Activated naive CD8-positive, alpha-beta T cell treated with anti-CD3 and anti-CD28 coated beads, Interleukin-2, amount 10 ng/mL, durations not matched to agents 7 days and 5 days (primary cell): Measurements from ENCODE around the gene MATR3. TPM values are rescaled to one million over a fixed set of nuclear protein-coding genes. Genes with fewer than 3 reads are reported as not detected.
"Not testable (repeated sequence)": the region's sequence is repeated elsewhere in the genome, so short reads cannot be mapped to it uniquely, and the experiment has no call there.

ENCODE experiments used
- ATAC-seq: fragments of 150-1000 bp; cut with Tn5 transposase; one replicate; pipeline ENCODE4 v1.10.0; 2021; ENCODE audit warnings: low read depth, moderate library complexity
- POLR2A ChIA-PET: fragments of 350-600 bp; sonication (Branson Sonifier 250); formaldehyde crosslinking; loops from one replicate; lab custom pipeline; 2021; ENCODE audit warnings: antibody characterized with exemption; lab: Charles Lee
- DNase-seq: peaks from one replicate; pipeline ENCODE4 v3.0.0; 2021
- H3K27ac Mint-ChIP-seq: one replicate; pipeline ENCODE4 v1.8.0; 2022; ENCODE audit warnings: mild to moderate bottlenecking, mixed read lengths
- H3K27me3 Mint-ChIP-seq: one replicate; pipeline ENCODE4 v1.8.0; 2022; ENCODE audit warnings: mild to moderate bottlenecking, moderate library complexity, mixed read lengths
- H3K36me3 Mint-ChIP-seq: one replicate; pipeline ENCODE4 v1.8.0; 2021; ENCODE audit warnings: mild to moderate bottlenecking, mixed read lengths
- H3K4me1 Mint-ChIP-seq: one replicate; pipeline ENCODE4 v1.8.0; 2021; ENCODE audit warnings: mixed read lengths
- H3K4me3 Mint-ChIP-seq: one replicate; pipeline ENCODE4 v1.8.0; 2022; ENCODE audit warnings: mild to moderate bottlenecking, moderate library complexity, mixed read lengths
- H3K9me3 Mint-ChIP-seq: one replicate; pipeline ENCODE4 v1.8.0; 2021; ENCODE audit warnings: mixed read lengths
- total RNA-seq, 2 experiments: library from RNA; stranded (reverse); gene quantifications; one replicate each; pipeline ENCODE4 v1.2.3, GENCODE V29; 2021

MATR3 gene
- total RNA-seq, 2 experiments from 2014 or later = 174 to 183 TPM

DNA sequence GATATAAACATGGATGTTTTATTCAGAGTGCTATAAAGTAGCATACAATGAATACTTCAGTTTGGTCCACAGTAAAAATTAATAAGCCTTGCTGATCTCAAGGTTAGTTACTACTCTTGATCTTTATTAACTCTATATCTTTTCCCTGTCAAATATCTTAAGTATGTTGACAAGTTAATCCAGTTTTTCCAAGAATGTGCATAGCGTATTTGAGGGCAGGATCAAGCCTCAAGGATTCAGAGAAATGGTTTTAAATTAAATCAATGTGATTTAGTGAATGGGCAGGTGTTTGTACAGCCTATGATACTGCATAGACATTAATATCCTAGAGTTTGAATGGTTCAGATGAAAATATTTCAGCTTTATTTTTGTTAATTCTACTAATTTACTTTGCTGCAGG is 20.7 kb downstream of the MATR3 start:
- no peaks in the 10 kb centered on the region for H3K9me3 Mint-ChIP-seq
- DNase-seq (no peak), ATAC-seq (no peak)
- POLR2A ChIA-PET = interaction anchor here (0.6 kb wide), 1 partner anchor 40 kb away, joined by 3 read pairs; no protein-coding TSS in a partner anchor
- H3K4me1 Mint-ChIP-seq = peaks cover 20% of the 10 kb centered on the region
- H3K27ac Mint-ChIP-seq = no peak overlapping the region
- no peaks in the 10 kb centered on the region for H3K27me3 Mint-ChIP-seq
- peaks cover 7% of the 10 kb centered on the region for H3K36me3 Mint-ChIP-seq
- no peak overlapping the region for H3K4me3 Mint-ChIP-seq

DNA sequence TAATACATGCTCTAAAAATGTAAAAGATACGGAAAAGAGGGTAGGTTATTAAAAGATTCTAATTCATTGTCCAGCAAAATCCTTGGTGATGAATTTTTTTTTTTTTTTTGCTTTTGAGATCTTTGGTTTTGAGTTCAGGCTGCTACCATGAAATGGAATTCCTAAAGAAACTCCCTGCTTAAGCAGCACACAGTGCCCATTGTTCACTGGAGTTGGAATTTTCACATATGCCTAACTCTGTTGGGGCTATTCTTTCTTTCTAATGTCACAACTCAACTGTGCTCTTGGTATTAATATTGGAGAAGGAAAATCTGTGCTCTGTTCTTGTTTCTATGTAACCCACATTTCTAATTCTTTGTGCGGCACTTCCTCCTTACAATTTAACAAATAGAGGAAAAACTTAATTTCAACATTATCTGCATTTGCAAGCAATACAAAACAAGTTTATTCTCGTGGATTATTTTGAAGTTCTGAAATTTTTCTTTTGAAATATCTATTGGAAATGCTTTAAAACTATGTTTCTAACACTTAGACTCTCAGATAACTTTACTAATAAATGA is 21.6 kb downstream of the MATR3 start:
- H3K27me3 Mint-ChIP-seq = no peaks in the 10 kb centered on the region
- peaks cover 7% of the 10 kb centered on the region for H3K36me3 Mint-ChIP-seq
- ATAC-seq (no peak), DNase-seq (no peak)
- no peak overlapping the region for H3K4me3 Mint-ChIP-seq
- no peak overlapping the region for H3K27ac Mint-ChIP-seq
- H3K9me3 Mint-ChIP-seq = no peaks in the 10 kb centered on the region
- H3K4me1 Mint-ChIP-seq = peaks cover 17% of the 10 kb centered on the region
- POLR2A ChIA-PET = no interaction called here

DNA sequence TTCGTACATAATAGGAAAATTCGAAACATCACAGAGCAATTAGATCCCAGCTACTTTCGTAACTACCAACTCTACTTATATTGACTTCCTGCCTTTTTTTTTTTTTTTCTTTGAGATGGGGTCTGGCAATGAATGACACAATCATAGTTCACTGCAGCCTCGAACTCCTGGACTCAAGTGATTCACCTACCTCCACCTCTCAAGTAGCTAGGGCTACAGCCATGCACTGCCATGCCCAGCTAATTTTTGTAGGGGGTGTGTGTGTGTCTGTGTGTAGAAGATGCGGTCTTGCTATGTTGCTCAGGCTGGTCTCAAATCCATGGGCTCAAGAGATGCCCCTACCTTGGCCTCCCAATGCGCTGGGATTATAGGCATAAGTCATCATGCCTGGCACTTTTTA is 42.3 kb downstream of the MATR3 start:
- POLR2A ChIA-PET = interaction anchor here (0.9 kb wide), 1 partner anchor 8 kb away, joined by 3 read pairs; no protein-coding TSS in a partner anchor
- no peak for DNase-seq
- H3K4me1 Mint-ChIP-seq = peaks cover 4% of the 10 kb centered on the region
- no peak overlapping the region for H3K27ac Mint-ChIP-seq
- H3K36me3 Mint-ChIP-seq = peaks cover 7% of the 10 kb centered on the region
- peak; percentile 16 for ATAC-seq
- H3K9me3 Mint-ChIP-seq = no peaks in the 10 kb centered on the region
- no peak overlapping the region for H3K4me3 Mint-ChIP-seq
- H3K27me3 Mint-ChIP-seq = no peaks in the 10 kb centered on the region

DNA sequence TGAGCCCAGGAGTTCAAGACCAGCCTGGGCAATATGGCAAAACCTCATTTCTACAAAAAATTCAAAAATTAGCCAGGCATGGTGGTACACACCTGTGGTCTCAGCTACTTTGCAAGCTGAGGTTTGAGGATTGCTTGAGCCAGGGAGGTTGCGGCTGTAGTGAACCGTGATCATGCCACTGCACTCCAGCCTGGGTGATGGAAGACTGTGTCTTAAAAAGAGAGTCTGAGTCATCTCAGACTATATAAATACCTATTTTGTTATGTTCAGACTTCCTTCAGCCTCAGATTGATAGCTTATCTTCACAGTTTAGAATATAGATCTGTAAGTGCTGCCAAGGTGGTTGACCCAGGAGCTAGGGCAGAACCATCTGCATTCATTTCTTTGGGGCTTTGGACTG is 46.5 kb downstream of the MATR3 start:
- ATAC-seq (no peak), DNase-seq (no peak)
- H3K27me3 Mint-ChIP-seq = no peaks in the 10 kb centered on the region
- H3K27ac Mint-ChIP-seq = no peak overlapping the region
- peaks cover 8% of the 10 kb centered on the region for H3K36me3 Mint-ChIP-seq
- H3K4me3 Mint-ChIP-seq = no peak overlapping the region
- H3K4me1 Mint-ChIP-seq = peaks cover 29% of the 10 kb centered on the region
- no peaks in the 10 kb centered on the region for H3K9me3 Mint-ChIP-seq
- POLR2A ChIA-PET = interaction anchor here (1.0 to 3.4 kb wide), 2 partner anchors 47 to 50 kb away, joined by 3 to 105 read pairs; partner anchors contain the start of genes MATR3 and MZB1

DNA sequence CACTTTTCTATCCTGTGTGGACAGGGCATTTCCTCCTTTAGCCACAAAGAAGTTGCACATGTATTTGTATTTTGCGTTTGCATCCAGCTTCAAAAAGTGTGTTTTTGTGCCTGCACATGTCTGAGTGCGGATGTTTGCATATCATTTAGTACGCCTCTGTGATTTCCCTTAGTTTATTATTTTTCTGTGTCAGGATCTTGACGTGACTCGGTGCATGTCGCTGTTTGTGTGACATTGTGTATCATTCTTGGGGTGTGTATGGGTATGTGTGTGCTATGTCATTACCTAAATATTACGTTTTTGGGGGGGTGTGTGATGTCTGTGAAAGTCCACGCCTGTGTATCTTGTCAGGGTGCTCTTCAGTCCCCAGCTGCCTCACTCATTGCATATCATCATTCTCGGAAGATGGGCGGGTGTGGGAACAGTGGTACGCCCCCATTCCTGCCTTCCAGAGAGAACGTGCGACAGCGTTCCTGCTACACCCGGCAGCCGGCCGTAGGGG is 47.7 kb downstream of the MATR3 start:
- H3K4me3 Mint-ChIP-seq = peak overlapping the region; percentile 100
- no peak for ATAC-seq
- H3K27ac Mint-ChIP-seq = peak overlapping the region; percentile 100
- H3K27me3 Mint-ChIP-seq = no peaks in the 10 kb centered on the region
- no peaks in the 10 kb centered on the region for H3K9me3 Mint-ChIP-seq
- no peak for DNase-seq
- H3K4me1 Mint-ChIP-seq = peaks cover 31% of the 10 kb centered on the region
- peaks cover 12% of the 10 kb centered on the region for H3K36me3 Mint-ChIP-seq
- POLR2A ChIA-PET = interaction anchor here (0.6 to 3.4 kb wide), 14 partner anchors 8 to 877 kb away, joined by 3 to 105 read pairs (median 5); partner anchors contain the start of genes EGR1, MATR3 and MZB1

DNA sequence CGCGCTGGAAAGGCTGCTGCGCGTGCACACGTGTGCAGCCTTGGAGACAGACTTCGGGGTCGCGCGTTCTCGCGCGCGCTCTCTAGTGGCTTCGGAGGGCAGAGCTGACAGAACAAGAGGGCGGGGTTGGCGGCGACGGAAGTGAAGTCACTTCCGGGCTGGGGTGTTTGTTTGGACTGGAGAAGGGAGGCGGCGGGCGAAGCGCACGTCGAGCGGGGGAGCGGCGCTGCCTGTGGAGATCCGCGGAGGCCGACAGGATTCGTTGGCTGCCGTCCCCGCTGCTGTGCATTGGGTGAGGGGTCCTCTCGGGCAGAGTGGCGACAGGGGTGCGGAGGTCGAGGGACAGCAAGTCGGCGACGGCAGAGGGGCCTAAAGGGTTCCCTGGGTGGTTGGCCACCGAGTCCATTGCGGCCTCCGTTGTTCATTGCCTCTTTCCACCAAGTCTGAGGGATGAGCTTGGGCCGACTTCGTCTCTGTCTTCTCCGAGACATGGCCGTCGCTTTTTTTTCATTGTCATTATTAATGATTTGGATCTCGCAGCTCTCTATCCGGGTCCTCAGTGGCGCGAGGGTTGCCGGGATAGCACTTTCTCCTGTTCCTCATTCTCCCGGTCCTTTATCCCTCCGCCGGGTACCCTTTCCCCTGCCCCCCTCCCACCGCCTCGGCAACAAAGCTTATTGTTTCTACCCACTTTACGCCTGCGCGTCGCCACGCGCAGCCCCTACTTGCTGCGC is 48.3 kb downstream of the MATR3 start, which contains the start of gene PAIP2:
PAIP2 (plus strand) TSS at position 166 of the 734 bp plus-strand sequence. CDS start 21,931 bp downstream, outside the sequence.
- peaks cover 29% of the 10 kb centered on the region for H3K4me1 Mint-ChIP-seq
- H3K4me3 Mint-ChIP-seq = peak within 1 kb of the TSS; percentile 100
- POLR2A ChIA-PET = interaction anchor here (0.6 to 3.4 kb wide), 29 partner anchors 9 to 989 kb away, joined by 3 to 105 read pairs (median 4); partner anchors contain the start of genes EGR1, HSPA9, MATR3 and MZB1
- peaks cover 13% of the 10 kb centered on the region for H3K36me3 Mint-ChIP-seq
- H3K9me3 Mint-ChIP-seq = no peaks in the 10 kb centered on the region
- H3K27me3 Mint-ChIP-seq = no peaks in the 10 kb centered on the region
- peak within 1 kb of the TSS; percentile 100 for H3K27ac Mint-ChIP-seq
- ATAC-seq = peak; percentile 88
- peak; percentile 97 for DNase-seq

DNA sequence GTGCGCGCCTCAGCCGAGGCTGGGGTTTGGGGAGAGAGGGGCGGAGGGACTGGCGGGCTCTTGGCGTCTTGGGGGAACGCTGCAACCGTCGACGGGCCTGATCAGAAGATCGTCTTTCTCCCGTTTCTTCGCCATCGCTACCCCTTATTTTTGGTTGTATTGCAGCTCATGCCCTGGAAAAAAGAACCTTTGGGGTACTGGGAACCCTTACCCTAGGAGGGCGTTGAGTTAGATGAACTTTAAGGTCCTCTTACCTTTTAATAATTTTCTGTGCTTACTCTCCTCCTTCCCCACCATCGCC is 48.8 kb downstream of the MATR3 start:
- Mint-ChIP-seq H3K27ac (peak overlapping the region; percentile 100), H3K27me3 (no peaks in the 10 kb centered on the region), H3K4me1 (peaks cover 29% of the 10 kb centered on the region), H3K9me3 (no peaks in the 10 kb centered on the region), H3K4me3 (peak overlapping the region; percentile 100), H3K36me3 (peaks cover 16% of the 10 kb centered on the region)
- no peak for ATAC-seq
- peak; percentile 84 for DNase-seq
- POLR2A ChIA-PET = interaction anchor here (0.7 to 3.4 kb wide), 23 partner anchors 10 to 989 kb away, joined by 3 to 105 read pairs (median 4); partner anchors contain the start of genes HSPA9, MATR3, MZB1 and SIL1

DNA sequence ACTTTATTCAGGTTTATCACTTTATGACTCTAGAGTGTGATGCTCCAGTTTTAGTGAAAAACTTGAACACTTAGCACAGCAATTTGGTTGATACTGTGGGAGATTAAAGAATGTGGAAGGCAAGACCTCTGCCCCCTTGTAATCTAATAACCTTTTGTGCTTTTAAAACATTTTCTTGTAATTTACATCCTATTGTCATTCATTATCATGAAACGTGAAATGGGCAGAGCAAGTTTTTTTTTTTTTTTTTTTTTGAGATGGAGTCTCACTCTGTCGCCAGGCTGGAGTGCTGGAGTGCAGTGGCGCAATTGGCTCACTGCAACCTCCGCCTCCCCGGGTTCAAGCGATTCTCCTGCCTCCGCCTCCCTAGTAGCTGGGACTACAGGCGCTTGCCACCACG is 49.9 kb downstream of the MATR3 start:
- POLR2A ChIA-PET = interaction anchor here (0.6 to 1.4 kb wide), 2 partner anchors 26 to 1601 kb away, joined by 5 read pairs; no protein-coding TSS in a partner anchor
- DNase-seq = no peak

DNA sequence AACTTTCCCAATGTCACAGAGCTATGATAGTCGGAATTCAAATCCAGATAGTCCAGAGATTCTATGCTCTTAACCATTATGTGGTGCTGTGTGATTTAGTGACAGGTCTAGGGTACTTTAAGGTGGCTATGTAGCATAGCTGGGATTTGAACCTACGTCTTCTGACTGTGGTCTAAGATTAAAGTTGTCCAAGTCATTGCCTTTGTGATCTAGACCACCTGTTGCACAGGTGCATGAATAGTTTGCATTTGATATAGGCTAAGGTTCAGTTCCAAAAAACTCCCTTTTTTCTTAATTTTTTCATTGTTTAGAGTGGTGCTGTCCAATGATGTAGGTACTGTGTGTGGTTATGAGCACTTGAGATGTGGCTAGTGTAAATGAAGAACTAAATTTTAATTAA is 50.6 kb downstream of the MATR3 start:
- DNase-seq = no peak
- Mint-ChIP-seq H3K36me3 (peaks cover 16% of the 10 kb centered on the region), H3K27me3 (no peaks in the 10 kb centered on the region), H3K4me1 (peaks cover 28% of the 10 kb centered on the region), H3K9me3 (no peaks in the 10 kb centered on the region), H3K27ac (no peak overlapping the region), H3K4me3 (peak overlapping the region; percentile 31)
- no peak for ATAC-seq
- POLR2A ChIA-PET = interaction anchor here (0.6 to 1.4 kb wide), 3 partner anchors 8 to 1601 kb away, joined by 3 to 5 read pairs (median 5); no protein-coding TSS in a partner anchor

More for the DNA sequence above, 49.9 kb downstream of the MATR3 start:
- peaks cover 16% of the 10 kb centered on the region for H3K36me3 Mint-ChIP-seq
- H3K9me3 Mint-ChIP-seq = no peaks in the 10 kb centered on the region
- H3K4me3 Mint-ChIP-seq = peak overlapping the region; percentile 100
- ATAC-seq = no peak
- H3K27ac Mint-ChIP-seq = peak overlapping the region; percentile 100
- peaks cover 29% of the 10 kb centered on the region for H3K4me1 Mint-ChIP-seq
- no peaks in the 10 kb centered on the region for H3K27me3 Mint-ChIP-seq

DNA sequence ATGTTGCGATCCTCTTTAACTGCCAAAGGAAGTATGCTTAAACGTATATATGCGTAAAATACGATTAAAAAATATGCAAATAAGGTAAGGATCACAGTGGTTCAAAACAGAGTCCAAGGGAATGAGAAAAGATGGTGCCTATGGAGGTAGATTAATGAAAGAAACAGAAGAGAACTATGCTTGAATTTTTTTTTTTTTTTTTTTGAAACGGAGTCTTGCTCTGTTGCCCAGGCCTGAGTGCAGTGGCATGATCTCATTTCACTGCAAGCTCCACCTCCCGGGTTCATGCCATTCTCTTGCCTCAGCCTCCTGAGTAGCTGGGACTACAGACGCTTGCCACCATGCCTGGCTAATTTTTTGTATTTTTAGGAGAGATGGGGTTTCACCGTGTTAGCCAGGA is 51.9 kb downstream of the MATR3 start:
- H3K27ac Mint-ChIP-seq, H3K9me3 Mint-ChIP-seq, H3K27me3 Mint-ChIP-seq, H3K4me3 Mint-ChIP-seq, DNase-seq, POLR2A ChIA-PET, ATAC-seq: not testable (repeated sequence)
- peaks cover 28% of the 10 kb centered on the region for H3K4me1 Mint-ChIP-seq
- peaks cover 16% of the 10 kb centered on the region for H3K36me3 Mint-ChIP-seq

DNA sequence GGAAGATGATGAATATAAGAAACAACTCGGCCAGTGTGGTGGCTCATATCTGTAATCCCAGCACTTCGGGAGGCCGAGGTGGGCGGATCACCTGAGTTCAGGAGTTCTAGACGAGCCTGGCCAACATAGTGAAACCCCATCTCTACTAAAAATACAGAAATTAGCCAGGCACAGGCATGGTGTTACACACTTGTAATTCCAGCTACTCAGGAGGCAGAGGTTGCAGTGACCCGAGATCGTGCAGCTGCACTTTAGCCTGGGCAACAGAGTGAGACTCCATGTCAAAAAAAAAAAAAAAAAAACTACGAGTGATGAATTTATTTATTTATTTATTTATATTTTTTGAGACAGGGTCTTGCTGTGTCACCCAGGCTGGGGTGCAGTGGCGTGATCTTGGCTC is 54.3 kb downstream of the MATR3 start:
- H3K9me3 Mint-ChIP-seq, H3K4me3 Mint-ChIP-seq, ATAC-seq, DNase-seq, H3K27me3 Mint-ChIP-seq, POLR2A ChIA-PET, H3K27ac Mint-ChIP-seq: not testable (repeated sequence)
- Mint-ChIP-seq H3K4me1 (peaks cover 18% of the 10 kb centered on the region), H3K36me3 (peaks cover 18% of the 10 kb centered on the region)

DNA sequence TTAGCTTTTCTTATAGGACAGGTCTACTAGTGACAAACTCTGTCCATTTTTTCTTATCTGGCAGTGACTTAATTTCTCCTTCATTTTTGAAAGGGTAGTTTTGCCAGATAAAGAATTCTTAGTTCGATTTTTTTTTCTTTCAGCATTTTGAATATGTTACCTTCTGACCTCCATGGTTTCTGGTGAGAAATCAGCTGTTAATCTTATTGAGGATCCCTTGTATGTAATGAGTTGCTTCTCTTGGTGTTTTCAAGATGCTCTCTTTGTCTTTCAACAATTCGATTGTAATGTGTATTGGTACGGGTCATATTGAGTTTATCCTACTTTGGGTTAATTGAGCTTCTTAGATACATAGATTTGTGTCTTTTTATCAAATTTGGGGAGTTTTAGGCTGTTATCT is 60.6 kb downstream of the MATR3 start:
- Mint-ChIP-seq H3K9me3 (peaks cover 5% of the 10 kb centered on the region), H3K4me3 (no peak overlapping the region), H3K27ac (peak overlapping the region; percentile 32), H3K36me3 (peaks cover 30% of the 10 kb centered on the region), H3K27me3 (no peaks in the 10 kb centered on the region), H3K4me1 (peaks cover 12% of the 10 kb centered on the region)
- POLR2A ChIA-PET = no interaction called here
- no peak for DNase-seq
- ATAC-seq = no peak

DNA sequence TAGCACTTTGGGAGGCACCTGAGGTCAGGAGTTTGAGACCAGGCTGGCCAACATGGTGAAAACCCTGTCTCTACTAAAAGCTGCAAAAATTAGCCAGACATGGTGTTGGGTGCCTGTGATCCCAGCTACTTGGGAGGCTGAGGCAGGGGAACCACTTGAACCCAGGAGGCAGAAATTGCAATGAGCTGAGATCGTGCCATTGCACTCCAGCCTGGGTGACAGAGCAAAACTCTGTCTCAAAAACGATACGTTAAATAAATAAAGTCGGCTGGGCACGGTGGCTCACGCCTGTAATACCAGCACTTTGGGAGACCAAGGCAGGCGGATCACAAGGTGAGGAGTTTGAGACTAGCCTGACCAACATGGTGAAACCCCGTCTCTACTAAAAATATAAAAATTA is 62.4 kb downstream of the MATR3 start:
- peaks cover 12% of the 10 kb centered on the region for H3K4me1 Mint-ChIP-seq
- not testable (repeated sequence) for H3K27ac Mint-ChIP-seq, ATAC-seq, H3K4me3 Mint-ChIP-seq, DNase-seq, H3K27me3 Mint-ChIP-seq, H3K9me3 Mint-ChIP-seq
- POLR2A ChIA-PET = interaction anchor here (1.5 kb wide), 1 partner anchor 14 kb away, joined by 4 read pairs; no protein-coding TSS in a partner anchor
- peaks cover 35% of the 10 kb centered on the region for H3K36me3 Mint-ChIP-seq
